GM23338 (cell line): ENCODE measurements around the gene GLS. TPM values are rescaled to one million over a fixed set of nuclear protein-coding genes. Genes with fewer than 3 reads are reported as not detected.

Experiments used
- ATAC-seq: fragments of 200-7000 bp; cut with Tn5 transposase; 3 replicates; pipeline ENCODE4 v1.9.1; 2020
- DNase-seq: peaks from one replicate; pipeline ENCODE4 v3.0.0-alpha.2; 2015; ENCODE audit warnings: low spot score
- H2AFZ ChIP-seq: fragments of 200-600 bp; sonication (generic); 2 replicates; pipeline ENCODE4 v1.8.0; 2016; ENCODE audit warnings: antibody characterized with exemption, mild to moderate bottlenecking, moderate library complexity
- H3F3A ChIP-seq: fragments of 200-600 bp; sonication (generic); replicated peaks from 2 replicates; pipeline ENCODE4 v1.8.0; 2017; ENCODE audit warnings: antibody characterized with exemption, mixed run types, low read depth
- H3K27ac ChIP-seq: fragments of 200-600 bp; sonication (generic); 2 replicates; pipeline ENCODE4 v1.6.1; 2016; ENCODE audit warnings: low read depth
- H3K27me3 ChIP-seq: fragments of 200-600 bp; sonication (generic); 2 replicates; pipeline ENCODE4 v1.8.0; 2016; ENCODE audit warnings: mild to moderate bottlenecking, mixed run types, moderate library complexity; ENCODE audit not compliant: insufficient read depth
- H3K36me3 ChIP-seq: fragments of 200-600 bp; sonication (generic); 2 replicates; pipeline ENCODE4 v1.8.0; 2016; ENCODE audit warnings: mild to moderate bottlenecking; ENCODE audit not compliant: insufficient read depth
- H3K4me1 ChIP-seq: fragments of 200-600 bp; sonication (generic); 2 replicates; pipeline ENCODE4 v1.8.0; 2016; ENCODE audit warnings: mild to moderate bottlenecking, moderate library complexity; ENCODE audit not compliant: insufficient read depth
- H3K4me2 ChIP-seq: fragments of 200-600 bp; sonication (generic); 2 replicates; pipeline ENCODE4 v1.7.1; 2017; ENCODE audit warnings: mixed run types
- H3K4me3 ChIP-seq: fragments of 200-600 bp; sonication (generic); 2 replicates; pipeline ENCODE4 v1.6.1; 2016; ENCODE audit warnings: mixed run types
- H3K79me2 ChIP-seq: fragments of 200-600 bp; sonication (generic); replicated peaks from 2 replicates; pipeline ENCODE4 v1.8.0; 2017; ENCODE audit warnings: mild to moderate bottlenecking; ENCODE audit not compliant: insufficient read depth
- H3K9me2 ChIP-seq: fragments of 200-600 bp; sonication (generic); 2 replicates; pipeline ENCODE4 v1.8.0; 2017; ENCODE audit not compliant: insufficient read depth
- H4K20me1 ChIP-seq: fragments of 200-600 bp; sonication (generic); replicated peaks from 2 replicates; pipeline ENCODE4 v1.8.0; 2017; ENCODE audit warnings: mild to moderate bottlenecking; ENCODE audit not compliant: insufficient read depth
- H3K27ac Mint-ChIP-seq: 2 replicates; pipeline ENCODE4 v1.8.0; 2020; ENCODE audit warnings: inconsistent platforms, mild to moderate bottlenecking, moderate library complexity, mixed read lengths
- H3K27me3 Mint-ChIP-seq: 3 replicates; pipeline ENCODE4 v1.8.0; 2022; ENCODE audit warnings: low read depth, mild to moderate bottlenecking, moderate library complexity, mixed read lengths, inconsistent platforms; ENCODE audit not compliant: insufficient read depth, poor library complexity
- H3K36me3 Mint-ChIP-seq: 3 replicates; pipeline ENCODE4 v1.8.0; 2021; ENCODE audit warnings: low read depth, mild to moderate bottlenecking, inconsistent platforms, moderate library complexity, mixed read lengths
- H3K4me1 Mint-ChIP-seq: 3 replicates; pipeline ENCODE4 v1.8.0; 2020; ENCODE audit warnings: mild to moderate bottlenecking, inconsistent platforms, mixed read lengths
- H3K4me3 Mint-ChIP-seq: 3 replicates; pipeline ENCODE4 v1.8.0; 2021; ENCODE audit warnings: moderate library complexity, mild to moderate bottlenecking, inconsistent platforms, mixed read lengths
- H3K9me3 Mint-ChIP-seq: 3 replicates; pipeline ENCODE4 v1.8.0; 2020; ENCODE audit warnings: moderate library complexity, mild to moderate bottlenecking, inconsistent platforms, mixed read lengths
- CTCF ChIP-seq, 2 experiments: fragments of 200-600 bp in 1 of 2; sonication (generic) in 1 of 2; conservative IDR thresholded peaks; 2 replicates each; pipeline versions ENCODE4 v1.5.1 to v1.6.1; 2016 to 2017; ENCODE audit warnings: antibody characterized with exemption in 2 of 2, low read depth in 2 of 2, mild to moderate bottlenecking in 2 of 2, moderate library complexity in 1 of 2
- ETS1 ChIP-seq: IDR thresholded peaks from 2 replicates; pipeline ENCODE4 v1.6.1; 2016; ENCODE audit warnings: antibody characterized with exemption
- EZH2 ChIP-seq: fragments of 200-600 bp; sonication (generic); IDR thresholded peaks from one replicate; pipeline ENCODE4 v1.8.0; 2017; ENCODE audit warnings: antibody characterized with exemption, mild to moderate bottlenecking, low read depth; ENCODE audit not compliant: unreplicated experiment
- EZH2phosphoT487 ChIP-seq: fragments of 200-600 bp; sonication (generic); IDR thresholded peaks from one replicate; pipeline ENCODE4 v1.8.1; 2018; ENCODE audit warnings: antibody characterized with exemption; ENCODE audit not compliant: unreplicated experiment
- JUNB ChIP-seq: IDR thresholded peaks from one replicate; pipeline ENCODE4 v1.6.1; 2016; ENCODE audit warnings: antibody characterized with exemption; ENCODE audit not compliant: unreplicated experiment
- NANOG ChIP-seq: IDR thresholded peaks from 2 replicates; pipeline ENCODE4 v1.6.1; 2016; ENCODE audit warnings: antibody characterized with exemption, borderline replicate concordance
- POLR2AphosphoS5 ChIP-seq: IDR thresholded peaks from 2 replicates; pipeline ENCODE4 v1.6.1; 2016; ENCODE audit warnings: antibody characterized with exemption, low read depth
- STAT1 ChIP-seq: IDR thresholded peaks from one replicate; pipeline ENCODE4 v1.6.1; 2016; ENCODE audit warnings: antibody characterized with exemption; ENCODE audit not compliant: unreplicated experiment
- ZNF114 ChIP-seq: fragments of 250-450 bp; sonication (Bioruptor Pico); IDR thresholded peaks from 2 replicates; pipeline ENCODE4 v1.5.0; 2020; ENCODE audit warnings: mild to moderate bottlenecking, moderate library complexity
- ZNF331 ChIP-seq: fragments of 250-450 bp; sonication (Bioruptor Pico); IDR thresholded peaks from 2 replicates; pipeline ENCODE4 v1.5.0; 2020; ENCODE audit warnings: low read depth, mild to moderate bottlenecking, moderate library complexity
- polyA plus RNA-seq: library from polyadenylated mRNA; unstranded; fragments of >200 nt; fragmentation: Nextera tagmentation; extraction: Ambion mirVana; gene quantifications from 2 replicates; pipeline ENCODE4 v1.2.1, GENCODE V29; 2016
- total RNA-seq: library from RNA; depleted of rRNA; stranded (reverse); fragments of >200 nt; shearing (Covaris generic); gene quantifications from 2 replicates; pipeline ENCODE4 v1.2.3, GENCODE V29; 2014
- TF ChIP-seq, protein P1 (sequence below): fragments of 250-450 bp; sonication (Bioruptor Pico); IDR thresholded peaks from 2 replicates; pipeline ENCODE4 v1.5.0; 2020; ENCODE audit warnings: mild to moderate bottlenecking, moderate library complexity

The GLS gene
- total and polyA plus RNA-seq, 2 experiments from 2014 or later = 38.1 to 172 TPM

GRCh38 chr2:190841707-190842505, 38.7 kb upstream of the GLS start:
- Mint-ChIP-seq H3K27ac (no peak overlapping the region), H3K36me3 (no peaks in the 10 kb centered on the region)

More at GRCh38 chr2:190841707-190842505, 38.7 kb upstream of the GLS start:
- Histone ChIP-seq H3K27ac (no peak overlapping the region), H3K4me3 (no peak overlapping the region), H3K4me1 (no peaks in the 10 kb centered on the region), H2AFZ (no peak overlapping the region), H4K20me1 (no peaks in the 10 kb centered on the region), H3K36me3 (no peaks in the 10 kb centered on the region), H3K27me3 (no peaks in the 10 kb centered on the region), H3F3A (no peaks in the 10 kb centered on the region), H3K4me2 (no peak overlapping the region), H3K9me2 (peaks cover 11% of the 10 kb centered on the region), H3K79me2 (no peaks in the 10 kb centered on the region)
- Mint-ChIP-seq H3K4me3 (no peak overlapping the region), H3K9me3 (no peaks in the 10 kb centered on the region), H3K4me1 (peaks cover 5% of the 10 kb centered on the region; the same call in 1 of the 3 replicates), H3K27me3 (no peaks in the 10 kb centered on the region)
- ATAC-seq (no peak), DNase-seq (no peak)
- TF ChIP-seq POLR2AphosphoS5 = no peak
- TF ChIP-seq EZH2phosphoT487 = no peak
- no peak for TF ChIP-seq ZNF114 (CRISPR knock-in tag)
- no peak for TF ChIP-seq EZH2
- TF ChIP-seq, protein P1, sequence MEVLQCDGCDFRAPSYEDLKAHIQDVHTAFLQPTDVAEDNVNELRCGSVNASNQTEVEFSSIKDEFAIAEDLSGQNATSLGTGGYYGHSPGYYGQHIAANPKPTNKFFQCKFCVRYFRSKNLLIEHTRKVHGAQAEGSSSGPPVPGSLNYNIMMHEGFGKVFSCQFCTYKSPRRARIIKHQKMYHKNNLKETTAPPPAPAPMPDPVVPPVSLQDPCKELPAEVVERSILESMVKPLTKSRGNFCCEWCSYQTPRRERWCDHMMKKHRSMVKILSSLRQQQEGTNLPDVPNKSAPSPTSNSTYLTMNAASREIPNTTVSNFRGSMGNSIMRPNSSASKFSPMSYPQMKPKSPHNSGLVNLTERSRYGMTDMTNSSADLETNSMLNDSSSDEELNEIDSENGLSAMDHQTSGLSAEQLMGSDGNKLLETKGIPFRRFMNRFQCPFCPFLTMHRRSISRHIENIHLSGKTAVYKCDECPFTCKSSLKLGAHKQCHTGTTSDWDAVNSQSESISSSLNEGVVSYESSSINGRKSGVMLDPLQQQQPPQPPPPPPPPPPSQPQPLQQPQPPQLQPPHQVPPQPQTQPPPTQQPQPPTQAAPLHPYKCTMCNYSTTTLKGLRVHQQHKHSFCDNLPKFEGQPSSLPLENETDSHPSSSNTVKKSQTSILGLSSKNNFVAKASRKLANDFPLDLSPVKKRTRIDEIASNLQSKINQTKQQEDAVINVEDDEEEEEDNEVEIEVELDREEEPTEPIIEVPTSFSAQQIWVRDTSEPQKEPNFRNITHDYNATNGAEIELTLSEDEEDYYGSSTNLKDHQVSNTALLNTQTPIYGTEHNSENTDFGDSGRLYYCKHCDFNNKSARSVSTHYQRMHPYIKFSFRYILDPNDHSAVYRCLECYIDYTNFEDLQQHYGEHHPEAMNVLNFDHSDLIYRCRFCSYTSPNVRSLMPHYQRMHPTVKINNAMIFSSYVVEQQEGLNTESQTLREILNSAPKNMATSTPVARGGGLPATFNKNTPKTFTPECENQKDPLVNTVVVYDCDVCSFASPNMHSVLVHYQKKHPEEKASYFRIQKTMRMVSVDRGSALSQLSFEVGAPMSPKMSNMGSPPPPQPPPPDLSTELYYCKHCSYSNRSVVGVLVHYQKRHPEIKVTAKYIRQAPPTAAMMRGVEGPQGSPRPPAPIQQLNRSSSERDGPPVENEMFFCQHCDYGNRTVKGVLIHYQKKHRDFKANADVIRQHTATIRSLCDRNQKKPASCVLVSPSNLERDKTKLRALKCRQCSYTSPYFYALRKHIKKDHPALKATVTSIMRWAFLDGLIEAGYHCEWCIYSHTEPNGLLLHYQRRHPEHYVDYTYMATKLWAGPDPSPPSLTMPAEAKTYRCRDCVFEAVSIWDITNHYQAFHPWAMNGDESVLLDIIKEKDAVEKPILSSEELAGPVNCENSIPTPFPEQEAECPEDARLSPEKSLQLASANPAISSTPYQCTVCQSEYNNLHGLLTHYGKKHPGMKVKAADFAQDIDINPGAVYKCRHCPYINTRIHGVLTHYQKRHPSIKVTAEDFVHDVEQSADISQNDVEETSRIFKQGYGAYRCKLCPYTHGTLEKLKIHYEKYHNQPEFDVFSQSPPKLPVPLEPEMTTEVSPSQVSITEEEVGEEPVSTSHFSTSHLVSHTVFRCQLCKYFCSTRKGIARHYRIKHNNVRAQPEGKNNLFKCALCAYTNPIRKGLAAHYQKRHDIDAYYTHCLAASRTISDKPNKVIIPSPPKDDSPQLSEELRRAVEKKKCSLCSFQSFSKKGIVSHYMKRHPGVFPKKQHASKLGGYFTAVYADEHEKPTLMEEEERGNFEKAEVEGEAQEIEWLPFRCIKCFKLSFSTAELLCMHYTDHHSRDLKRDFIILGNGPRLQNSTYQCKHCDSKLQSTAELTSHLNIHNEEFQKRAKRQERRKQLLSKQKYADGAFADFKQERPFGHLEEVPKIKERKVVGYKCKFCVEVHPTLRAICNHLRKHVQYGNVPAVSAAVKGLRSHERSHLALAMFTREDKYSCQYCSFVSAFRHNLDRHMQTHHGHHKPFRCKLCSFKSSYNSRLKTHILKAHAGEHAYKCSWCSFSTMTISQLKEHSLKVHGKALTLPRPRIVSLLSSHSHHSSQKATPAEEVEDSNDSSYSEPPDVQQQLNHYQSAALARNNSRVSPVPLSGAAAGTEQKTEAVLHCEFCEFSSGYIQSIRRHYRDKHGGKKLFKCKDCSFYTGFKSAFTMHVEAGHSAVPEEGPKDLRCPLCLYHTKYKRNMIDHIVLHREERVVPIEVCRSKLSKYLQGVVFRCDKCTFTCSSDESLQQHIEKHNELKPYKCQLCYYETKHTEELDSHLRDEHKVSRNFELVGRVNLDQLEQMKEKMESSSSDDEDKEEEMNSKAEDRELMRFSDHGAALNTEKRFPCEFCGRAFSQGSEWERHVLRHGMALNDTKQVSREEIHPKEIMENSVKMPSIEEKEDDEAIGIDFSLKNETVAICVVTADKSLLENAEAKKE (CRISPR knock-in tag) = no peak
- TF ChIP-seq STAT1 = no peak
- no peak for TF ChIP-seq JUNB
- TF ChIP-seq CTCF (conservative IDR thresholded peaks at IDR 0.05; ENCODE audit: low read depth in 2 of 2) = no peak
- no peak for TF ChIP-seq NANOG
- TF ChIP-seq ZNF331 (CRISPR knock-in tag) = no peak
- TF ChIP-seq ETS1 = no peak
